ENCODE measurements around the gene RBMS2. TPM values are rescaled to one million over a fixed set of nuclear protein-coding genes. Genes with fewer than 3 reads are reported as not detected.

The RBMS2 gene
- total and polyA plus RNA-seq, 2 donors (not counting 1 experiment from before 2014, with no cell fraction given), result 0.81 to 7.6 TPM

- POLR2A ChIA-PET, result no interaction called here
- H3K4me1 ChIP-seq (ENCODE audit: control insufficient read depth in 2 of 2, insufficient read depth in 2 of 2, low read length in 2 of 2), result no peaks in the 10 kb centered on the region
- WGBS (ENCODE audit: insufficient coverage), result 100% methylated on average over 2 of the region's 3 CpGs
- H3K27me3 ChIP-seq (replicated peaks in 1 of 4; ENCODE audit: control extremely low read depth in 1 of 4, control insufficient read depth in 3 of 4, insufficient read depth in 4 of 4, low read length in 3 of 4), result no peaks in the 10 kb centered on the region
- H4K20me1 ChIP-seq (ENCODE audit: control insufficient read depth, insufficient read depth, low read length, poor library complexity, severe bottlenecking), result peaks cover 12% of the 10 kb centered on the region
- DNase-seq (no peak), ATAC-seq (ENCODE audit: low read depth) (no peak)
- H3K27ac Mint-ChIP-seq, result no peak overlapping the region
- no peaks in the 10 kb centered on the region for H3K9me3 ChIP-seq (ENCODE audit: control extremely low read depth in 1 of 3, control insufficient read depth in 2 of 3, insufficient read depth in 1 of 3, low read length in 2 of 3)
- no peak overlapping the region for H3K4me3 ChIP-seq (ENCODE audit: control extremely low read depth in 1 of 5, extremely low read depth in 1 of 5, insufficient read depth in 1 of 5, low read depth in 2 of 5, low read length in 4 of 5)
- H3K36me3 ChIP-seq (replicated peaks in 1 of 2; ENCODE audit: control extremely low read depth in 1 of 2, control insufficient read depth in 1 of 2, extremely low read depth in 1 of 2, insufficient read depth in 2 of 2, low read length in 1 of 2), result peaks cover 8 to 88% of the 10 kb centered on the region in 2 experiments
- H3K4me2 ChIP-seq (replicated peaks; ENCODE audit: low read depth, low read length, poor library complexity, severe bottlenecking), result no peak overlapping the region
- no peaks in the 10 kb centered on the region for H3K79me2 ChIP-seq (ENCODE audit: control insufficient read depth, insufficient read depth, low read length)
- CTCF ChIA-PET, result interaction anchor here (0.6 kb wide), 1 partner anchor 113 kb away, joined by 4 read pairs; no protein-coding TSS in a partner anchor
- no peak for TF ChIP-seq EZH2 (IDR thresholded peaks at IDR 0.05; ENCODE audit: borderline replicate concordance, insufficient read depth, low read depth, low read length, poor library complexity, severe bottlenecking)
- no peak for TF ChIP-seq CTCF (IDR thresholded peaks at IDR 0.05)
- no peaks in the 10 kb centered on the region for H3K4me1 Mint-ChIP-seq
- H3K27ac ChIP-seq (ENCODE audit: low read length in 2 of 2), result no peak overlapping the region
- H3K9ac ChIP-seq (ENCODE audit: low read length), result no peak overlapping the region
- H2AFZ ChIP-seq (ENCODE audit: insufficient read depth, low read depth, low read length, poor library complexity, severe bottlenecking), result no peak overlapping the region
- no peaks in the 10 kb centered on the region for H3K27me3 Mint-ChIP-seq
- no peak overlapping the region for H3K4me3 Mint-ChIP-seq
- no peaks in the 10 kb centered on the region for H3K9me3 Mint-ChIP-seq (ENCODE audit: insufficient read depth)
- intact Hi-C loops (cut with micrococcal nuclease), result no loop called here
These were observed 82.7 kb downstream of the RBMS2 start for GRCh38 chr12:56604355-56604754.

GRCh38 chr12:56614627-56615026 is 93.0 kb downstream of the RBMS2 start:
- no peaks in the 10 kb centered on the region for H3K4me1 ChIP-seq (ENCODE audit: control insufficient read depth in 2 of 2, insufficient read depth in 2 of 2, low read length in 2 of 2)
- no peak overlapping the region for H3K4me3 ChIP-seq (ENCODE audit: control extremely low read depth in 1 of 5, extremely low read depth in 1 of 5, insufficient read depth in 1 of 5, low read depth in 2 of 5, low read length in 4 of 5)
- no peak overlapping the region for H3K27ac ChIP-seq (ENCODE audit: low read length in 2 of 2)
- POLR2A ChIA-PET, result no interaction called here
- ATAC-seq (ENCODE audit: low read depth) (no peak), DNase-seq (no peak)
- no peak overlapping the region for H3K4me2 ChIP-seq (replicated peaks; ENCODE audit: low read depth, low read length, poor library complexity, severe bottlenecking)
- WGBS (ENCODE audit: insufficient coverage), result 88% methylated on average over 5 of the region's 8 CpGs
- CTCF ChIA-PET, result interaction anchor here (0.9 to 1.2 kb wide), 2 partner anchors 13 to 41 kb away, joined by 3 read pairs; no protein-coding TSS in a partner anchor
- no peak overlapping the region for H2AFZ ChIP-seq (ENCODE audit: insufficient read depth, low read depth, low read length, poor library complexity, severe bottlenecking)
- peaks cover 77% of the 10 kb centered on the region for H4K20me1 ChIP-seq (ENCODE audit: control insufficient read depth, insufficient read depth, low read length, poor library complexity, severe bottlenecking)
- no peaks in the 10 kb centered on the region for H3K9me3 Mint-ChIP-seq (ENCODE audit: insufficient read depth)
- no peak overlapping the region for H3K27ac Mint-ChIP-seq
- H3K79me2 ChIP-seq (ENCODE audit: control insufficient read depth, insufficient read depth, low read length), result peaks cover 55% of the 10 kb centered on the region
- intact Hi-C loops (cut with micrococcal nuclease), result no loop called here
- peaks cover 13% of the 10 kb centered on the region for H3K4me1 Mint-ChIP-seq
- H3K9me3 ChIP-seq (ENCODE audit: control extremely low read depth in 1 of 3, control insufficient read depth in 2 of 3, insufficient read depth in 1 of 3, low read length in 2 of 3), result no peaks in the 10 kb centered on the region
- no peak overlapping the region for H3K9ac ChIP-seq (ENCODE audit: low read length)
- H3K4me3 Mint-ChIP-seq, result no peak overlapping the region
- H3K27me3 ChIP-seq (replicated peaks in 1 of 4; ENCODE audit: control extremely low read depth in 1 of 4, control insufficient read depth in 3 of 4, insufficient read depth in 4 of 4, low read length in 3 of 4), result no peaks in the 10 kb centered on the region
- H3K36me3 ChIP-seq (replicated peaks in 1 of 2; ENCODE audit: control extremely low read depth in 1 of 2, control insufficient read depth in 1 of 2, extremely low read depth in 1 of 2, insufficient read depth in 2 of 2, low read length in 1 of 2), result peaks cover 18 to 93% of the 10 kb centered on the region in 2 experiments
- no peaks in the 10 kb centered on the region for H3K27me3 Mint-ChIP-seq
- TF ChIP-seq CTCF (IDR thresholded peaks at IDR 0.05), result no peak
- TF ChIP-seq EZH2 (IDR thresholded peaks at IDR 0.05; ENCODE audit: borderline replicate concordance, insufficient read depth, low read depth, low read length, poor library complexity, severe bottlenecking), result no peak
